Activated CD4-positive, alpha-beta memory T cell treated with anti-CD3 and anti-CD28 coated beads, Interleukin-2, amount 10 ng/mL, durations not matched to agents 7 days and 5 days (primary cell): ENCODE data around the gene ARHGAP10. TPM values are rescaled to one million over a fixed set of nuclear protein-coding genes. Genes with fewer than 3 reads are reported as not detected.

Experiments
- CTCF ChIA-PET: fragments of 350-600 bp; sonication (Branson Sonifier 250); formaldehyde crosslinking; loops from one replicate; lab custom pipeline; 2021; ENCODE audit warnings: antibody characterized with exemption, inconsistent platforms; lab: Charles Lee
- POLR2A ChIA-PET: fragments of 350-600 bp; sonication (Branson Sonifier 250); formaldehyde crosslinking; loops from one replicate; lab custom pipeline; 2021; ENCODE audit warnings: antibody characterized with exemption; lab: Charles Lee
- DNase-seq: peaks from one replicate; pipeline ENCODE4 v3.0.0-alpha.2; 2020
- H3K27ac Mint-ChIP-seq: one replicate; pipeline ENCODE4 v1.8.0; 2021; ENCODE audit warnings: mild to moderate bottlenecking, mixed read lengths
- H3K27me3 Mint-ChIP-seq: one replicate; pipeline ENCODE4 v1.8.0; 2021; ENCODE audit warnings: mixed read lengths
- H3K36me3 Mint-ChIP-seq: one replicate; pipeline ENCODE4 v1.8.0; 2021; ENCODE audit warnings: low read depth, mixed read lengths
- H3K4me1 Mint-ChIP-seq: one replicate; pipeline ENCODE4 v1.8.0; 2021; ENCODE audit warnings: mixed read lengths
- H3K4me3 Mint-ChIP-seq: one replicate; pipeline ENCODE4 v1.8.0; 2021; ENCODE audit warnings: mild to moderate bottlenecking, mixed read lengths
- H3K9me3 Mint-ChIP-seq: one replicate; pipeline ENCODE4 v1.8.0; 2021; ENCODE audit warnings: mixed read lengths
- total RNA-seq, 2 experiments: library from RNA; stranded (reverse); gene quantifications; one replicate each; pipeline ENCODE4 v1.2.3, GENCODE V29; 2021

The ARHGAP10 gene
- total RNA-seq, 2 experiments from 2014 or later: 19.7 to 22.2 TPM

GRCh38 chr4:147805946-147806345 is 74.1 kb downstream of the ARHGAP10 start:
- Mint-ChIP-seq H3K4me1 (peaks cover 20% of the 10 kb centered on the region), H3K4me3 (no peak overlapping the region), H3K36me3 (peaks cover 22% of the 10 kb centered on the region), H3K27ac (no peak overlapping the region), H3K9me3 (no peaks in the 10 kb centered on the region), H3K27me3 (peaks cover 6% of the 10 kb centered on the region)
- DNase-seq: no peak
- CTCF ChIA-PET: no interaction called here
- POLR2A ChIA-PET: no interaction called here

GRCh38 chr4:147808447-147808846 is 76.6 kb downstream of the ARHGAP10 start:
- H3K27me3 Mint-ChIP-seq: no peaks in the 10 kb centered on the region
- peaks cover 14% of the 10 kb centered on the region for H3K4me1 Mint-ChIP-seq
- H3K9me3 Mint-ChIP-seq: no peaks in the 10 kb centered on the region
- H3K4me3 Mint-ChIP-seq: no peak overlapping the region
- H3K27ac Mint-ChIP-seq: no peak overlapping the region
- H3K36me3 Mint-ChIP-seq: peaks cover 15% of the 10 kb centered on the region
- ChIA-PET CTCF (interaction anchor here (1.0 to 1.9 kb wide), 2 partner anchors 41 to 59 kb away, joined by 3 to 5 read pairs; no protein-coding TSS in a partner anchor), POLR2A (no interaction called here)
- DNase-seq: no peak

- no peak overlapping the region for H3K27ac Mint-ChIP-seq
- peaks cover 14% of the 10 kb centered on the region for H3K4me1 Mint-ChIP-seq
- no peaks in the 10 kb centered on the region for H3K27me3 Mint-ChIP-seq
- peaks cover 13% of the 10 kb centered on the region for H3K36me3 Mint-ChIP-seq
- DNase-seq: no peak
- no peak overlapping the region for H3K4me3 Mint-ChIP-seq
- ChIA-PET CTCF (interaction anchor here (1.9 kb wide), 1 partner anchor 58 kb away, joined by 5 read pairs; no protein-coding TSS in a partner anchor), POLR2A (no interaction called here)
- H3K9me3 Mint-ChIP-seq: no peaks in the 10 kb centered on the region
Observed at GRCh38 chr4:147809211-147809610, 77.3 kb downstream of the ARHGAP10 start.

- DNase-seq: no peak
- CTCF ChIA-PET: interaction anchor here (2.0 kb wide), 1 partner anchor 55 kb away, joined by 7 read pairs; no protein-coding TSS in a partner anchor
- H3K36me3 Mint-ChIP-seq: peaks cover 13% of the 10 kb centered on the region
- peaks cover 20% of the 10 kb centered on the region for H3K4me1 Mint-ChIP-seq
- no peak overlapping the region for H3K27ac Mint-ChIP-seq
- H3K27me3 Mint-ChIP-seq: no peaks in the 10 kb centered on the region
- POLR2A ChIA-PET: interaction anchor here (0.7 to 1.0 kb wide), 2 partner anchors 21 to 34 kb away, joined by 3 read pairs; no protein-coding TSS in a partner anchor
- H3K9me3 Mint-ChIP-seq: no peaks in the 10 kb centered on the region
- H3K4me3 Mint-ChIP-seq: no peak overlapping the region
Observed at GRCh38 chr4:147811878-147812277, 80.0 kb downstream of the ARHGAP10 start.

GRCh38 chr4:147813109-147813773 is 81.4 kb downstream of the ARHGAP10 start:
- Mint-ChIP-seq H3K27ac (no peak overlapping the region), H3K27me3 (no peaks in the 10 kb centered on the region), H3K36me3 (peaks cover 10% of the 10 kb centered on the region), H3K4me3 (no peak overlapping the region), H3K4me1 (peaks cover 17% of the 10 kb centered on the region), H3K9me3 (no peaks in the 10 kb centered on the region)
- no peak for DNase-seq
- ChIA-PET CTCF (no interaction called here), POLR2A (no interaction called here)

- peaks cover 7% of the 10 kb centered on the region for H3K36me3 Mint-ChIP-seq
- CTCF ChIA-PET: no interaction called here
- no peaks in the 10 kb centered on the region for H3K9me3 Mint-ChIP-seq
- no peaks in the 10 kb centered on the region for H3K27me3 Mint-ChIP-seq
- H3K4me3 Mint-ChIP-seq: no peak overlapping the region
- no peak for DNase-seq
- no peak overlapping the region for H3K27ac Mint-ChIP-seq
- POLR2A ChIA-PET: no interaction called here
- H3K4me1 Mint-ChIP-seq: peaks cover 14% of the 10 kb centered on the region
Observed at GRCh38 chr4:147813973-147814372, 82.1 kb downstream of the ARHGAP10 start.

- DNase-seq: no peak
- POLR2A ChIA-PET: no interaction called here
- CTCF ChIA-PET: no interaction called here
- no peaks in the 10 kb centered on the region for H3K27me3 Mint-ChIP-seq
- no peak overlapping the region for H3K4me3 Mint-ChIP-seq
- H3K27ac Mint-ChIP-seq: no peak overlapping the region
- H3K36me3 Mint-ChIP-seq: peaks cover 5% of the 10 kb centered on the region
- H3K9me3 Mint-ChIP-seq: no peaks in the 10 kb centered on the region
- peaks cover 14% of the 10 kb centered on the region for H3K4me1 Mint-ChIP-seq
Observed at GRCh38 chr4:147814376-147814775, 82.5 kb downstream of the ARHGAP10 start.

- H3K27me3 Mint-ChIP-seq: no peaks in the 10 kb centered on the region
- H3K27ac Mint-ChIP-seq: no peak overlapping the region
- no peaks in the 10 kb centered on the region for H3K9me3 Mint-ChIP-seq
- CTCF ChIA-PET: no interaction called here
- no peak overlapping the region for H3K4me3 Mint-ChIP-seq
- POLR2A ChIA-PET: no interaction called here
- peaks cover 3% of the 10 kb centered on the region for H3K36me3 Mint-ChIP-seq
- DNase-seq: no peak
- peaks cover 14% of the 10 kb centered on the region for H3K4me1 Mint-ChIP-seq
Observed at GRCh38 chr4:147815741-147816140, 83.9 kb downstream of the ARHGAP10 start.

GRCh38 chr4:147816382-147817254 is 84.7 kb downstream of the ARHGAP10 start:
- no peak overlapping the region for H3K4me3 Mint-ChIP-seq
- CTCF ChIA-PET: interaction anchor here (1.0 kb wide), 1 partner anchor 50 kb away, joined by 5 read pairs; no protein-coding TSS in a partner anchor
- H3K27ac Mint-ChIP-seq: no peak overlapping the region
- peaks cover 21% of the 10 kb centered on the region for H3K4me1 Mint-ChIP-seq
- H3K27me3 Mint-ChIP-seq: no peaks in the 10 kb centered on the region
- DNase-seq: no peak
- no peaks in the 10 kb centered on the region for H3K9me3 Mint-ChIP-seq
- POLR2A ChIA-PET: no interaction called here
- H3K36me3 Mint-ChIP-seq: no peaks in the 10 kb centered on the region

GRCh38 chr4:147820975-147821374 is 89.1 kb downstream of the ARHGAP10 start:
- no peaks in the 10 kb centered on the region for H3K27me3 Mint-ChIP-seq
- H3K36me3 Mint-ChIP-seq: peaks cover 13% of the 10 kb centered on the region
- no peak overlapping the region for H3K27ac Mint-ChIP-seq
- ChIA-PET POLR2A (no interaction called here), CTCF (interaction anchor here (1.9 kb wide), 1 partner anchor 46 kb away, joined by 8 read pairs; no protein-coding TSS in a partner anchor)
- DNase-seq: no peak
- no peak overlapping the region for H3K4me3 Mint-ChIP-seq
- peaks cover 10% of the 10 kb centered on the region for H3K4me1 Mint-ChIP-seq
- no peaks in the 10 kb centered on the region for H3K9me3 Mint-ChIP-seq

GRCh38 chr4:147821555-147821954 is 89.7 kb downstream of the ARHGAP10 start:
- no peak overlapping the region for H3K4me3 Mint-ChIP-seq
- H3K27ac Mint-ChIP-seq: no peak overlapping the region
- peaks cover 7% of the 10 kb centered on the region for H3K4me1 Mint-ChIP-seq
- ChIA-PET CTCF (interaction anchor here (1.9 kb wide), 1 partner anchor 45 kb away, joined by 8 read pairs; no protein-coding TSS in a partner anchor), POLR2A (no interaction called here)
- DNase-seq: no peak
- no peaks in the 10 kb centered on the region for H3K9me3 Mint-ChIP-seq
- no peaks in the 10 kb centered on the region for H3K27me3 Mint-ChIP-seq
- peaks cover 18% of the 10 kb centered on the region for H3K36me3 Mint-ChIP-seq

- Mint-ChIP-seq H3K36me3 (peaks cover 22% of the 10 kb centered on the region), H3K9me3 (no peaks in the 10 kb centered on the region), H3K4me1 (peaks cover 7% of the 10 kb centered on the region), H3K27ac (no peak overlapping the region), H3K27me3 (no peaks in the 10 kb centered on the region), H3K4me3 (no peak overlapping the region)
- ChIA-PET CTCF (interaction anchor here (1.1 to 1.9 kb wide), 2 partner anchors 14 to 45 kb away, joined by 3 to 8 read pairs; no protein-coding TSS in a partner anchor), POLR2A (no interaction called here)
- DNase-seq: no peak
Observed at GRCh38 chr4:147822128-147822527, 90.2 kb downstream of the ARHGAP10 start.

- ChIA-PET POLR2A (interaction anchor here (1.0 kb wide), 1 partner anchor 139 kb away, joined by 4 read pairs; the partner anchor contains the start of gene PRMT9), CTCF (interaction anchor here (0.7 to 1.9 kb wide), 3 partner anchors 13 to 115 kb away, joined by 3 to 8 read pairs (median 3); no protein-coding TSS in a partner anchor)
- Mint-ChIP-seq H3K9me3 (no peaks in the 10 kb centered on the region), H3K4me1 (peaks cover 7% of the 10 kb centered on the region), H3K27ac (no peak overlapping the region), H3K27me3 (no peaks in the 10 kb centered on the region), H3K36me3 (peaks cover 22% of the 10 kb centered on the region), H3K4me3 (no peak overlapping the region)
- no peak for DNase-seq
Observed at GRCh38 chr4:147823130-147823529, 91.2 kb downstream of the ARHGAP10 start.
